Breast epithelium (tissue), 3 donors: ENCODE data around the gene SIX5.
A peak's percentile ranks its signal among the peaks of the same experiment; 100 is the strongest.

Experiments
- POLR2A ChIP-seq: fragments of 450-650 bp; IDR thresholded peaks from one replicate; pipeline ENCODE4 v1.6.1; 2016; ENCODE audit warnings: antibody characterized with exemption, mild to moderate bottlenecking, moderate library complexity
- POLR2AphosphoS5 ChIP-seq, 3 donors: sonication (generic); formaldehyde crosslinking; IDR thresholded peaks; one replicate each; pipeline ENCODE4 v1.6.1; 2017; ENCODE audit warnings: antibody characterized with exemption in 3 of 3
- TF ChIP-seq, protein P1 (sequence below), 3 donors: fragments of 450-650 bp; IDR thresholded peaks; one replicate each; pipeline ENCODE4 v1.5.1; 2016 to 2017; ENCODE audit warnings: antibody characterized with exemption in 3 of 3, mild to moderate bottlenecking in 3 of 3, moderate library complexity in 3 of 3

DNA sequence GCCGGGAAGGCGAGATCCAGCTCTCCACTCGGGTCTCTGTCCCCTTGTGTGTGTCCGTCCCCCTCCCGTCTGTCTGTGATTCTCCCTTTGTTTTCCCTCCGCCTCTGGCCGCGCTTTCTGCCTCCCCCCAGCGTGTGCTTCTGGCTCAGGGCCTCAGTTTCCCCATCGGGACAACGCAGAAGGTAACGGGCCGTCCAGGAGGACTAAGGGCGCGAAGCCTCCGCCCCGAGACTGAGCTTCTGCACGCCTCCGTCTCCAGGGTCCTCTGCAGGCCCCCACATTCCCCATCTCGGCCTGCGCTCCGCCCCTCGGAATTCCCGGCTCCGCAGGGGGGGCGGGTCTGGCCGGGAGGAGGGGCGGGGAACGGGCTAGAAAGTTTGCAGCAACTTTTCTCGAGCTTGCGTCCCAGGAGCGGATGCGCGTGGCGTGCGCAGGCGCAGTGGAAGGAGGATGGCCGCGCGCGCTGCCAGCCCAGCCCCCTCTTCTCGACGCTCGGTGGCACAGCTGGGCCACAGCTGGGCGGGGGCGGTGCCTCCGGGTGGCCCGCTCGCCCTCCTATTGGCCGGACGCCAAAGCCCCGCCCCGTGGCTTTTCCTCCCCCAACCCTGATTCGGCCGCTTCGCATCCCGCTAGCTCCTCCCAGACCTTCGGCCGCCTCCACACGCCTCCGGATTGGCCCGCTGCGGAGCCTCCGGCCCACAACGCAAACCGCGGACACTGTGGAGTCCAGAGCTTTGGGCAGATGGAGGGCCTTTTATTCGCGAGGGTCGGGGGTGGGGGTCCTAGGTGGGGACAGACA lies at the start of gene SIX5:
- TF ChIP-seq, protein P1, sequence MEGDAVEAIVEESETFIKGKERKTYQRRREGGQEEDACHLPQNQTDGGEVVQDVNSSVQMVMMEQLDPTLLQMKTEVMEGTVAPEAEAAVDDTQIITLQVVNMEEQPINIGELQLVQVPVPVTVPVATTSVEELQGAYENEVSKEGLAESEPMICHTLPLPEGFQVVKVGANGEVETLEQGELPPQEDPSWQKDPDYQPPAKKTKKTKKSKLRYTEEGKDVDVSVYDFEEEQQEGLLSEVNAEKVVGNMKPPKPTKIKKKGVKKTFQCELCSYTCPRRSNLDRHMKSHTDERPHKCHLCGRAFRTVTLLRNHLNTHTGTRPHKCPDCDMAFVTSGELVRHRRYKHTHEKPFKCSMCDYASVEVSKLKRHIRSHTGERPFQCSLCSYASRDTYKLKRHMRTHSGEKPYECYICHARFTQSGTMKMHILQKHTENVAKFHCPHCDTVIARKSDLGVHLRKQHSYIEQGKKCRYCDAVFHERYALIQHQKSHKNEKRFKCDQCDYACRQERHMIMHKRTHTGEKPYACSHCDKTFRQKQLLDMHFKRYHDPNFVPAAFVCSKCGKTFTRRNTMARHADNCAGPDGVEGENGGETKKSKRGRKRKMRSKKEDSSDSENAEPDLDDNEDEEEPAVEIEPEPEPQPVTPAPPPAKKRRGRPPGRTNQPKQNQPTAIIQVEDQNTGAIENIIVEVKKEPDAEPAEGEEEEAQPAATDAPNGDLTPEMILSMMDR (IDR thresholded peaks at IDR 0.05): no peak
- TF ChIP-seq POLR2AphosphoS5 (IDR thresholded peaks at IDR 0.05) (peak; percentile 83 to 91 (median 89)), POLR2A (peak; percentile 89)
